Stimulated activated CD4-positive, alpha-beta T cell treated with anti-CD3 and anti-CD28 coated beads, Interleukin-12 subunit alpha, Interleukin-12 subunit beta, amount 100 ng/mL, for 24 hours (primary cell): ENCODE measurements around the gene SOWAHB.

Experiments used
- DNase-seq, 2 experiments: peaks; one replicate each; pipeline ENCODE4 v3.0.0-alpha.2; 2020; ENCODE audit warnings: low read depth in 2 of 2

Gene SOWAHB

GRCh38 chr4:76850010-76850441 is 47.9 kb downstream of the SOWAHB start:
- DNase-seq = no peak
